SU-DHL-6 (cell line): Measurements from ENCODE around the gene GSE1.

Experiments used
- CTCF ChIP-seq: fragments of 200-600 bp; sonication (generic); IDR thresholded peaks from one replicate; pipeline ENCODE4 v1.5.1; 2017; ENCODE audit warnings: antibody characterized with exemption, mild to moderate bottlenecking, low read length, moderate library complexity; ENCODE audit not compliant: insufficient read depth, poor library complexity, severe bottlenecking
- EZH2phosphoT487 ChIP-seq: fragments of 200-600 bp; sonication (generic), shearing (Covaris generic); conservative IDR thresholded peaks from 2 replicates; pipeline ENCODE4 v1.6.1; 2018; ENCODE audit warnings: mild to moderate bottlenecking, antibody characterized with exemption, low read length, moderate library complexity, mixed read lengths

- no peak for TF ChIP-seq CTCF
- TF ChIP-seq EZH2phosphoT487: no peak
Observed at GRCh38 chr16:85605912-85606841, 6.9 kb upstream of the GSE1 start.
